Adrenal gland (tissue), 19 donors: ENCODE data around the gene LYRM2. TPM values are rescaled to one million over a fixed set of nuclear protein-coding genes. Genes with fewer than 3 reads are reported as not detected.

Experiments used
- DNase-seq, 7 donors: peaks; one replicate each; pipeline ENCODE4 v3.0.0-alpha.2; 2019 to 2020
- H3K27ac ChIP-seq, 5 donors: fragments of 200-600 bp; sonication (generic) in 4 of 5; 1 replicate in 3 of 5; 2 replicates in 2 of 5; pipeline versions ENCODE4 v1.5.1 to v1.8.0; 2016 to 2020; ENCODE audit warnings: mild to moderate bottlenecking in 1 of 5
- H3K27me3 ChIP-seq: fragments of 200-600 bp; 2 replicates; pipeline ENCODE4 v1.8.0; 2021
- H3K36me3 ChIP-seq, 2 donors: fragments of 200-600 bp; replicated peaks in 1 of 2; 1 replicate in 1 of 2; 2 replicates in 1 of 2; pipeline versions ENCODE4 v1.5.1 to v1.8.0; 2018 to 2022
- H3K4me1 ChIP-seq, 2 donors: fragments of 200-600 bp; replicated peaks in 1 of 2; 1 replicate in 1 of 2; 2 replicates in 1 of 2; pipeline versions ENCODE4 v1.5.1 to v1.8.0; 2018 to 2021
- H3K4me3 ChIP-seq, 4 donors: fragments of 200-600 bp; sonication (generic) in 3 of 4; one replicate each; pipeline ENCODE4 v1.5.1; 2016 to 2018
- H3K9me3 ChIP-seq, 3 donors: fragments of 200-600 bp; sonication (generic) in 1 of 3; replicated peaks in 1 of 3; 1 replicate in 2 of 3; 2 replicates in 1 of 3; pipeline versions ENCODE4 v1.5.1 to v1.8.0; 2016 to 2021
- POLR2A ChIP-seq, 2 donors: fragments of 450-650 bp; IDR thresholded peaks; one replicate each; pipeline ENCODE4 v1.6.1; 2017; ENCODE audit warnings: antibody characterized with exemption in 2 of 2, mild to moderate bottlenecking in 2 of 2, moderate library complexity in 1 of 2
- WGBS, 4 donors: extraction: QIAGEN DNeasy Blood & Tissue Kit in 2 of 4; methylation state at CpG; one replicate each; pipeline versions ENCODE4 v1.1.5 to v1.1.7; 2013 to 2017; 5-methylcytosine and 5-hydroxymethylcytosine counted together
- intact Hi-C, 2 donors: fragments of 100-400 bp; cut with DNase I; formaldehyde crosslinking; loops; one replicate each; pipeline versions ENCODE4 v1.14.1 to v1.15.0; 2022 to 2023
- long read RNA-seq, 10 donors: library from polyadenylated mRNA in 3 of 10; unstranded in 2 of 10; stranded (forward) in 1 of 10; transcript quantifications; one replicate each; pipeline ENCODE4 v2.0.0 and lab custom pipeline, GENCODE V29; 2021 to 2026
- polyA plus RNA-seq, 3 donors: library from polyadenylated mRNA; stranded (reverse); fragments of 200-250 nt in 2 of 3; fragments of 350-450 nt in 1 of 3; fragmentation: Illumina TruSeq in 1 of 3; extraction: RNeasy Lipid Tissue Mini Kit (QIAGEN cat#74804) in 1 of 3; gene quantifications; one replicate each; pipeline ENCODE4 v1.2.3, GENCODE V29; 2013 to 2014
- total RNA-seq, 9 donors: library from RNA; depleted of rRNA in 4 of 9; stranded (reverse); fragments of >200 nt in 4 of 9; fragments of 120-200 nt in 1 of 9; fragmentation: NEBNext Ultra II Directional in 1 of 9; extraction: Animal tissue kit (Norgen Biotek cat#: 25700) in 1 of 9; gene quantifications; one replicate each; pipeline versions ENCODE4 v1.1.0 to v1.2.4, GENCODE V29; 2013 to 2023
- TF ChIP-seq, protein P1 (sequence below), 6 experiments: fragments of 450-650 bp in 4 of 6; fragments of 200-600 bp in 2 of 6; sonication (generic) in 1 of 6; IDR thresholded peaks; 1 replicate in 5 of 6; 2 replicates in 1 of 6; pipeline versions ENCODE4 v1.5.1 to v1.8.0; 2016 to 2021; ENCODE audit warnings: antibody characterized with exemption in 6 of 6, mild to moderate bottlenecking in 2 of 6, moderate library complexity in 1 of 6
- donor health status: healthy with polysubstance abuse.
- donor health status: Bipolar disorder and iron deficiency.
- donor health status: DM: yes; HTN: yes; CAD: no.
- donor health status: DM: no; HTN: no; CAD: no.
- donor health status: DM: no; HTN: no; CAD: no.
- donor health status: DM: yes; HTN: yes; CAD: no.

The LYRM2 gene, protein sequence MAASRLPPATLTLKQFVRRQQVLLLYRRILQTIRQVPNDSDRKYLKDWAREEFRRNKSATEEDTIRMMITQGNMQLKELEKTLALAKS
- total RNA-seq (10 to 100 TPM; 22.7 to 68.2 (median 44.7) TPM), polyA plus RNA-seq (10 to 100 TPM; 10.2 to 97.7 (median 14.7) TPM)
- long read RNA-seq, donor 1, full-length matches to known transcripts, result 58 of 64 reads
- long read RNA-seq, donor 1, partial matches to known transcripts, result 6 of 64 reads
- long read RNA-seq, donor 1, other reads (novel, unspliced or antisense), result 0 of 64 reads
- long read RNA-seq, donor 2, full-length matches to known transcripts, result 49 of 49 reads
- long read RNA-seq, donor 2, partial matches to known transcripts, result 0 of 49 reads
- long read RNA-seq, donor 2, other reads (novel, unspliced or antisense), result 0 of 49 reads
- long read RNA-seq, donor 3, full-length matches to known transcripts, result 53 of 53 reads
- long read RNA-seq, donor 3, partial matches to known transcripts, result 0 of 53 reads
- long read RNA-seq, donor 3, other reads (novel, unspliced or antisense), result 0 of 53 reads
- long read RNA-seq, donor 4, full-length matches to known transcripts, result 54 of 60 reads
- long read RNA-seq, donor 4, partial matches to known transcripts, result 1 of 60 reads
- long read RNA-seq, donor 4, other reads (novel, unspliced or antisense), result 5 of 60 reads
- long read RNA-seq, donor 5, full-length matches to known transcripts, result 65 of 75 reads
- long read RNA-seq, donor 5, partial matches to known transcripts, result 0 of 75 reads
- long read RNA-seq, donor 5, other reads (novel, unspliced or antisense), result 10 of 75 reads
- long read RNA-seq, donor 6, full-length matches to known transcripts, result 31 of 33 reads
- long read RNA-seq, donor 6, partial matches to known transcripts, result 2 of 33 reads
- long read RNA-seq, donor 6, other reads (novel, unspliced or antisense), result 0 of 33 reads
- long read RNA-seq, donor 7, full-length matches to known transcripts, result 21 of 21 reads
- long read RNA-seq, donor 7, partial matches to known transcripts, result 0 of 21 reads
- long read RNA-seq, donor 7, other reads (novel, unspliced or antisense), result 0 of 21 reads
- long read RNA-seq, donor 8, full-length matches to known transcripts, result 53 of 53 reads
- long read RNA-seq, donor 8, partial matches to known transcripts, result 0 of 53 reads
- long read RNA-seq, donor 8, other reads (novel, unspliced or antisense), result 0 of 53 reads
- long read RNA-seq, donor 9, full-length matches to known transcripts, result 51 of 56 reads
- long read RNA-seq, donor 9, partial matches to known transcripts, result 5 of 56 reads
- long read RNA-seq, donor 9, other reads (novel, unspliced or antisense), result 0 of 56 reads
- long read RNA-seq, donor 10, full-length matches to known transcripts, result 24 of 24 reads
- long read RNA-seq, donor 10, partial matches to known transcripts, result 0 of 24 reads
- long read RNA-seq, donor 10, other reads (novel, unspliced or antisense), result 0 of 24 reads

DNA sequence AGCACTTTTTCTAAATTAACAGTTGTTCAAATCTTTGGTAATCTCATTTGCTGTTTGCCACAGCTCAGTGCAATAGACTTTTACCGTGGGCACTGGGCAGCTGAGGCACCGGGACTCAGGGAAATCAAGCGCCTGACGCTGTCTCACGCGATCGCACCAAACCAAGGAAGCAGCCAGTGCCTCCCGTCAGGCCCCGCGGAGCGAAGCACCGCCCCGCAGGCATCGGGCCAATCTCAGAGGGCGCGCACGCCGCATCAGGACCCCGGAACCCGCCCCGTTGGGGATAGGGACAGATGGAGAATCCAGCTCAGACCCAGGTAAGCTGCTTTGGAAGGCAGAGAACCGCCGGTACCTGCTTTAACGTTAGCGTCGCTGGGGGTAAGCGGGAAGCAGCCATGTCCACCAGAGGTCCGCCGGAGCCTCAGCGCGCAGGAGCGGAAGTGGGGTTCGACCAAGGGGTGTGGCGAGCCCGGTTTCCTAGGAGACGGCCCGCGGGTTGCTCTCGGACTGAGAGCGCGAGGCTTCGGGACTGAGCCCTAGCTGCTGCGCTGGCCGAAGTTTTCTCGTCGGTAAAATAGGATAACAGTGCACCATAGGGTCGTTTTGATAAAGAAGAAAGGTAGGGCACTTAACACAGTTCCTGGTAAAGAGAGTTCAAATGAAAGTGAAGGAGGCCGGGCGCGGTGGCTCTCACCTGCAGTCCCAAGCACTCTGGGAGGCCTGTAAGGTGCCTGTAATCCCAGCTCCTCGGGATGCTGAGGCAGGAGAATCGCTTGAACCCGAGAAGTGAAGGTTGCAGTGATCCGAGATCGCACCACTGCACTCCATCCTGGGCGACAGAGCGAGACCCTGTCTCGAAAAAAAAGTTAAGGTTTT lies at the start of gene LYRM2:
Gene LYRM2, minus strand, starts transcription at position 428 of the 876 bp plus-strand sequence. Its CDS starts 31 bp downstream, at position 397.
- TF ChIP-seq POLR2A (IDR thresholded peaks at IDR 0.05), result peak; percentile 78 to 81
- TF ChIP-seq, protein P1, sequence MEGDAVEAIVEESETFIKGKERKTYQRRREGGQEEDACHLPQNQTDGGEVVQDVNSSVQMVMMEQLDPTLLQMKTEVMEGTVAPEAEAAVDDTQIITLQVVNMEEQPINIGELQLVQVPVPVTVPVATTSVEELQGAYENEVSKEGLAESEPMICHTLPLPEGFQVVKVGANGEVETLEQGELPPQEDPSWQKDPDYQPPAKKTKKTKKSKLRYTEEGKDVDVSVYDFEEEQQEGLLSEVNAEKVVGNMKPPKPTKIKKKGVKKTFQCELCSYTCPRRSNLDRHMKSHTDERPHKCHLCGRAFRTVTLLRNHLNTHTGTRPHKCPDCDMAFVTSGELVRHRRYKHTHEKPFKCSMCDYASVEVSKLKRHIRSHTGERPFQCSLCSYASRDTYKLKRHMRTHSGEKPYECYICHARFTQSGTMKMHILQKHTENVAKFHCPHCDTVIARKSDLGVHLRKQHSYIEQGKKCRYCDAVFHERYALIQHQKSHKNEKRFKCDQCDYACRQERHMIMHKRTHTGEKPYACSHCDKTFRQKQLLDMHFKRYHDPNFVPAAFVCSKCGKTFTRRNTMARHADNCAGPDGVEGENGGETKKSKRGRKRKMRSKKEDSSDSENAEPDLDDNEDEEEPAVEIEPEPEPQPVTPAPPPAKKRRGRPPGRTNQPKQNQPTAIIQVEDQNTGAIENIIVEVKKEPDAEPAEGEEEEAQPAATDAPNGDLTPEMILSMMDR (IDR thresholded peaks at IDR 0.05), result peak in 2 of 6 experiments; percentile 17 to 33
- Histone ChIP-seq H3K4me1 (peaks cover 0 to 15% of the 10 kb centered on the region in 2 donors), H3K4me3 (peak within 1 kb of the TSS; percentile 61 to 97 (median 72)), H3K36me3 (peaks cover 0 to 14% of the 10 kb centered on the region in 2 donors), H3K27me3 (no peaks in the 10 kb centered on the region), H3K9me3 (no peaks in the 10 kb centered on the region), H3K27ac (peak within 1 kb of the TSS; percentile 69 to 90 (median 84))
- 2 to 8% (median 3%) methylated on average over 20 to 58 of the region's 58 CpGs for WGBS, 4 donors
- intact Hi-C loops, result no loop called here
- DNase-seq, result peak; percentile 94 to 97 (median 96)

GRCh38 chr6:89688328-89688727 lies 49.8 kb upstream of the LYRM2 start:
- H3K27me3 ChIP-seq, result no peaks in the 10 kb centered on the region
- 88 to 100% (median 94%) methylated on average over 2 of the region's 2 CpGs for WGBS, 4 donors
- no peak overlapping the region for H3K4me3 ChIP-seq
- H3K27ac ChIP-seq, result no peak overlapping the region
- no peaks in the 10 kb centered on the region for H3K9me3 ChIP-seq
- peaks cover 0 to 87% of the 10 kb centered on the region in 2 donors for H3K36me3 ChIP-seq
- no peak for TF ChIP-seq POLR2A (IDR thresholded peaks at IDR 0.05)
- TF ChIP-seq, protein P1 (IDR thresholded peaks at IDR 0.05), result no peak
- no peak for DNase-seq
- H3K4me1 ChIP-seq, result no peaks in the 10 kb centered on the region
- intact Hi-C loops, result no loop called here

- Histone ChIP-seq H3K9me3 (no peaks in the 10 kb centered on the region), H3K4me1 (no peaks in the 10 kb centered on the region), H3K27ac (no peak overlapping the region), H3K36me3 (peaks cover 0 to 87% of the 10 kb centered on the region in 2 donors), H3K4me3 (no peak overlapping the region), H3K27me3 (no peaks in the 10 kb centered on the region)
- 97 to 100% (median 98%) methylated on average over 2 of the region's 2 CpGs for WGBS, 4 donors
- no peak for DNase-seq
- intact Hi-C loops, result no loop called here
- TF ChIP-seq, protein P1 (IDR thresholded peaks at IDR 0.05), result no peak
- no peak for TF ChIP-seq POLR2A (IDR thresholded peaks at IDR 0.05)
Measured at GRCh38 chr6:89685311-89685710, 46.8 kb upstream of the LYRM2 start.
